ENCODE data around the gene CCDC157.

The CCDC157 gene

GRCh38 chr22:30404307-30404706 is 47.5 kb downstream of the CCDC157 start:
- DNase-seq (ENCODE audit: low read depth, low spot score), result no peak
- TF ChIP-seq CTCF (IDR thresholded peaks at IDR 0.05; ENCODE audit: insufficient read depth, low read length, missing control alignments), result no peak
- H3K4me3 ChIP-seq (ENCODE audit: low read depth, low read length), result no peak overlapping the region
- ChIA-PET POLR2A (interaction anchor here (0.7 kb wide), 1 partner anchor 33 kb away, joined by 3 read pairs; no protein-coding TSS in a partner anchor), CTCF (interaction anchor here (1.3 to 8.0 kb wide), 2 partner anchors 15 to 42 kb away, joined by 3 to 62 read pairs; partner anchors contain the start of gene RNF215)

- no peak overlapping the region for H3K4me3 ChIP-seq (ENCODE audit: low read depth, low read length)
- POLR2A ChIA-PET, result interaction anchor here (0.6 to 2.1 kb wide), 4 partner anchors 15 to 85 kb away, joined by 3 to 6 read pairs (median 3); no protein-coding TSS in a partner anchor
- CTCF ChIA-PET, result interaction anchor here (0.8 to 8.0 kb wide), 5 partner anchors 11 to 80 kb away, joined by 3 to 62 read pairs (median 3); partner anchors contain the start of gene RNF215
- no peak for TF ChIP-seq CTCF (IDR thresholded peaks at IDR 0.05; ENCODE audit: insufficient read depth, low read length, missing control alignments)
- DNase-seq (ENCODE audit: low read depth, low spot score), result no peak
These were observed 48.9 kb downstream of the CCDC157 start for GRCh38 chr22:30405731-30406130.

- no peak for TF ChIP-seq CTCF (IDR thresholded peaks at IDR 0.05; ENCODE audit: insufficient read depth, low read length, missing control alignments)
- no peak overlapping the region for H3K4me3 ChIP-seq (ENCODE audit: low read depth, low read length)
- POLR2A ChIA-PET, result interaction anchor here (2.1 kb wide), 1 partner anchor 17 kb away, joined by 6 read pairs; no protein-coding TSS in a partner anchor
- CTCF ChIA-PET, result interaction anchor here (0.8 to 8.0 kb wide), 3 partner anchors 17 to 79 kb away, joined by 3 to 62 read pairs (median 3); partner anchors contain the start of gene RNF215
- DNase-seq (ENCODE audit: low read depth, low spot score), result no peak
These were observed 49.6 kb downstream of the CCDC157 start for GRCh38 chr22:30406400-30406799.

- ChIA-PET POLR2A (interaction anchor here (0.9 to 1.9 kb wide), 2 partner anchors 12 to 15 kb away, joined by 5 to 7 read pairs; partner anchors contain the start of gene SEC14L2), CTCF (interaction anchor here (0.8 to 8.0 kb wide), 6 partner anchors 11 to 145 kb away, joined by 3 to 62 read pairs (median 4); partner anchors contain the start of genes MTFP1 and RNF215)
- TF ChIP-seq CTCF (IDR thresholded peaks at IDR 0.05; ENCODE audit: insufficient read depth, low read length, missing control alignments), result no peak
- H3K4me3 ChIP-seq (ENCODE audit: low read depth, low read length), result no peak overlapping the region
- DNase-seq (ENCODE audit: low read depth, low spot score), result no peak
These were observed 51.7 kb downstream of the CCDC157 start for GRCh38 chr22:30408388-30409102.

- no peak for DNase-seq (ENCODE audit: low read depth, low spot score)
- ChIA-PET CTCF (interaction anchor here (2.1 kb wide), 1 partner anchor 24 kb away, joined by 11 read pairs; the partner anchor contains the start of gene RNF215), POLR2A (interaction anchor here (1.3 to 3.6 kb wide), 3 partner anchors 11 to 15 kb away, joined by 4 to 19 read pairs (median 6); partner anchors contain the start of gene SEC14L2)
- H3K4me3 ChIP-seq (ENCODE audit: low read depth, low read length), result no peak overlapping the region
- TF ChIP-seq CTCF (IDR thresholded peaks at IDR 0.05; ENCODE audit: insufficient read depth, low read length, missing control alignments), result no peak
These were observed 55.0 kb downstream of the CCDC157 start for GRCh38 chr22:30411780-30412179.

- no peak overlapping the region for H3K4me3 ChIP-seq (ENCODE audit: low read depth, low read length)
- no peak for TF ChIP-seq CTCF (IDR thresholded peaks at IDR 0.05; ENCODE audit: insufficient read depth, low read length, missing control alignments)
- DNase-seq (ENCODE audit: low read depth, low spot score), result no peak
- POLR2A ChIA-PET, result interaction anchor here (3.6 kb wide), 1 partner anchor 10 kb away, joined by 19 read pairs; no protein-coding TSS in a partner anchor
- CTCF ChIA-PET, result interaction anchor here (1.2 kb wide), 1 partner anchor 26 kb away, joined by 3 read pairs; the partner anchor contains the start of gene RNF215
These were observed 56.2 kb downstream of the CCDC157 start for GRCh38 chr22:30413001-30413400.
